T-helper 2 cell treated with Interferon-gamma antibody and Interleukin-4, amounts not matched to agents 5 μg/mL and 100 μg/mL, for 36 hours (primary cell): ENCODE results near the gene HAND1.

Experiments
- DNase-seq: peaks from one replicate; pipeline ENCODE4 v3.0.0; 2021; ENCODE audit warnings: low spot score
- H3K27ac Mint-ChIP-seq: one replicate; pipeline ENCODE4 v1.8.0; 2021; ENCODE audit warnings: mild to moderate bottlenecking, mixed read lengths
- H3K27me3 Mint-ChIP-seq: one replicate; pipeline ENCODE4 v1.8.0; 2021; ENCODE audit warnings: low read depth, mixed read lengths
- H3K36me3 Mint-ChIP-seq: one replicate; pipeline ENCODE4 v1.8.0; 2021; ENCODE audit warnings: low read depth, mixed read lengths
- H3K4me1 Mint-ChIP-seq: one replicate; pipeline ENCODE4 v1.8.0; 2021; ENCODE audit warnings: low read depth, mixed read lengths
- H3K4me3 Mint-ChIP-seq: one replicate; pipeline ENCODE4 v1.8.0; 2022; ENCODE audit warnings: mild to moderate bottlenecking, moderate library complexity, mixed read lengths
- H3K9me3 Mint-ChIP-seq: one replicate; pipeline ENCODE4 v1.8.0; 2021; ENCODE audit warnings: mixed read lengths

HAND1 gene

DNA sequence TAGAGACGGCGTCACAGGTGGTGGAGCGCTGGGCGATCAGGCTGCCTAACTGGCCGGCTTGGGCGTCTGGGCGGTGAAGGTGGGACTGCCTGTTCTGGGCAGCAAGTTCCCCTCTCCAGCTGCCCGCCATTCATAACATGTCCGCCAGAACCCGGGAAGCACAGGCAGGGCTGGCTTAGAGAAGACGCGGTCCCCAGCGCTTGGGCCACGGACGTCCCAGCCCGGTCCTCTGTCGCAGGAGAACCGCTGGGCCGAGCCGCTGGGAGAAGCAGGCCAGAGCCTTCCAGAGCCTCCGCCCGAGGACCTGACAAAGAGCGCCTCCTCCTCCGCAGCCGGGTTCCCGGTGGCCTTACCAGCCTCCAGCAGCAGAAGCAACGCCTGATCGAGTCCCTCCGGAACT lies 15.2 kb upstream of the HAND1 start:
- H3K27me3 Mint-ChIP-seq, result peaks cover 62% of the 10 kb centered on the region
- H3K36me3 Mint-ChIP-seq, result no peaks in the 10 kb centered on the region
- no peak overlapping the region for H3K27ac Mint-ChIP-seq
- no peaks in the 10 kb centered on the region for H3K4me1 Mint-ChIP-seq
- DNase-seq, result no peak
- no peak overlapping the region for H3K4me3 Mint-ChIP-seq
- H3K9me3 Mint-ChIP-seq, result no peaks in the 10 kb centered on the region

DNA sequence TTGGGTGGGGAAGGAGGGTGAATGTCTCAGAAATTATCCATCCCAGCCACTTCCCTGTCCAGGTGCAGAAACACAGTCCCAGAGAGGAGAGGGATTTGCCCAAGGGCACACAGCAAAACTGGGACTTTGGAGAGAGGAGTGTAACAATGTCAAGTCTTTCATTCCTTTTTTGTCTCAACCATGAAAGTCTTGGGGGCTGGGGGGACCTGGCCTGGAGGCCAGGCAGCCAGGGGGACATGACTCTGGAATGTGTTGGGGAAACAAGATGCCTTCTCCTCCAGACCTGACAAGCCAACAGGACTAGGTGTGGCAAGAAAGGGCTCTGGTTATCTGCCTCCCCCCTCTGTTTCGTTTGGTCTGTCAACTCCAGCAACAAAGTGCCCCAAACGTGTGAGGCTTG lies 13.9 kb upstream of the HAND1 start:
- no peak overlapping the region for H3K27ac Mint-ChIP-seq
- no peaks in the 10 kb centered on the region for H3K9me3 Mint-ChIP-seq
- H3K4me1 Mint-ChIP-seq, result no peaks in the 10 kb centered on the region
- H3K27me3 Mint-ChIP-seq, result peaks cover 67% of the 10 kb centered on the region
- no peak for DNase-seq
- no peaks in the 10 kb centered on the region for H3K36me3 Mint-ChIP-seq
- no peak overlapping the region for H3K4me3 Mint-ChIP-seq

DNA sequence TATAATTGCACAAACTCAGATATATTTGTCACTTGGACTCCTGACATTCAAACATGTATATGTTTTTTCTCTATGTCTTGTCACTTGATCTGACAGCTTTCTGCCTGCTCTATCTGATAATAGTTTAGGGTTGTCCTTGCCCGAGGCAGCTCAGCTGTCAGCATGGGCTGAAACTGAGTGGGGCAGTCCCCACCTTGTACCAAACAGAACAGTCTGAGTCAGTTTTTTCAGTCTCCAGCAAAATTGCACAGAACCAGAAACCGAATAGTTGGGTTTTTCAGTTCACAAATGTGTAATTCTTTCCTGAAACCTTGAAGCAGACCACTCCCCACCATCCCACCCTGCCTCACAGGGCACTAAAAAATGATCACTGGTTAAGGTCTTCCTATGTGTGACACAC lies 9.5 kb upstream of the HAND1 start:
- H3K27me3 Mint-ChIP-seq, result peaks cover 74% of the 10 kb centered on the region
- no peaks in the 10 kb centered on the region for H3K9me3 Mint-ChIP-seq
- no peaks in the 10 kb centered on the region for H3K36me3 Mint-ChIP-seq
- no peaks in the 10 kb centered on the region for H3K4me1 Mint-ChIP-seq
- no peak overlapping the region for H3K27ac Mint-ChIP-seq
- H3K4me3 Mint-ChIP-seq, result no peak overlapping the region
- peak; percentile 71 for DNase-seq

DNA sequence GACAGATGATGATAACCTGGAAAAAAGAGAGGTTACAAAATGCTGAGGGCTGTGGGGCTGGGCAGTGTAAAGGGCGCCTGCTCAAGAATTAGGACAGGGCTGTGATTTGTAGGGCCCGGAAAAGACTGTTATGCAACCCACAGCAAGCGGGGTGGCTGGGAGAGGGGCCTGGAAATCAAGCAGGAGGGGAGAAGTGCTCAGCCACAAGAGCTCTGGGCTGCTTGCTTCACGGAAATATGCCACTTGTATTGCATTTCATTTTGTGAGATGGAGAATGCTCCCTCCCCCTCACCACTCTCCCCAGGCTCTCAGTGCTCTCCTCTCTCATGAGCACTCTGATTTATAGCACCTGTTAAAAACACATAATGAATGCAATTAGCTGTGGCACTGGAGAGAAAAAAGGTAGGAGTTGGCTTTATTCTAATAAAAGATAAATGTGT lies 8.4 kb upstream of the HAND1 start:
- H3K27me3 Mint-ChIP-seq, result peaks cover 78% of the 10 kb centered on the region
- H3K4me3 Mint-ChIP-seq, result no peak overlapping the region
- no peaks in the 10 kb centered on the region for H3K9me3 Mint-ChIP-seq
- no peak for DNase-seq
- H3K4me1 Mint-ChIP-seq, result no peaks in the 10 kb centered on the region
- no peaks in the 10 kb centered on the region for H3K36me3 Mint-ChIP-seq
- H3K27ac Mint-ChIP-seq, result no peak overlapping the region

DNA sequence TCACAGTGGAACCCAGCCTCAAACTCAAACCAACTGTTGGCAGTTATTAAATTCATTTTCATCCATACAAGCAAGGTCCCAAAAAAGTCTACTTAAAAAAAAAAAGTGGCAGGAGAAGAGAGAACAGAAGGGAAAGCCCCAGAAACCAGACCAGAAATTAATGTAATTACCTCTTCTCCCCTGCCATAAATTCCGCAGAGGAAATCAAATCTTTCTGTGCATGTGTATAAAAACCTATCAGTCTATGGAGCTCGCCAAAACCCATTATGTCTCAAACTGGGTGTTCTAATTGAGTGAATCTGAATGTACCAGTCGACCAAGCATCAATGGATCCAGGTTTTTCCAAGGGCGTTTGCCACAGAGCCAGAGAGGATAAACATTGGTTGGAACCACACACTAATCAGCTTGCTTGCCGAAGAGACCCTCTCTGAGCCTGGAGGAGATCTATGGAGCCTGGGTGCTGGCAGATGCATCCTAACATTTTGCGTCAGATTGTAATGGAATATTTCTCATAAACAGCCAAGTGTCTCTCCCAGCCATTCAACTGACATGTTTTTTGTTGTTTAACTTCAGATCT lies 7.9 kb upstream of the HAND1 start:
- no peak overlapping the region for H3K4me3 Mint-ChIP-seq
- no peak overlapping the region for H3K27ac Mint-ChIP-seq
- H3K4me1 Mint-ChIP-seq, result no peaks in the 10 kb centered on the region

DNA sequence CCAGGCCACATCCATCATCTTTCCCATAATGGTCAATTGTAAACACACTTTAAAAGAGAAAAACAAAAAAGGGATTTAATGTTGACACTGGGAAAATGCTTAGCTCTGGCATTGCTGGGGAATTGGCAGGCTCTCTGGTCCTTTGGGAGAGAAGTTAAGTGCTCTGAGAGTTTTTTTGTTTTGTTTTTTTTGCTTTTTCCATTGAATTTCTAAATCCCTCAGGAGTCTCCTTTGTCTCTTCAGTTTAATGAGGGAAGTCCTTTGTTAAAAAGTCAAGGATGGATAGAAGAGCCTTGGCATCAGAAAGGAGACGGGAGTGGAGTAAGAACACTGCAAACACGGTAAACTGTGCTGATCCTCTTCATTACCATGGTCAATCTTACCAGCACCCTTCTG lies 7.1 kb upstream of the HAND1 start:
- Mint-ChIP-seq H3K27me3 (peaks cover 86% of the 10 kb centered on the region), H3K36me3 (no peaks in the 10 kb centered on the region), H3K4me3 (no peak overlapping the region), H3K27ac (no peak overlapping the region), H3K9me3 (no peaks in the 10 kb centered on the region), H3K4me1 (no peaks in the 10 kb centered on the region)
- no peak for DNase-seq

More for the DNA sequence above, 7.9 kb upstream of the HAND1 start:
- Mint-ChIP-seq H3K27me3 (peaks cover 83% of the 10 kb centered on the region), H3K36me3 (no peaks in the 10 kb centered on the region), H3K9me3 (no peaks in the 10 kb centered on the region)
- DNase-seq, result no peak

DNA sequence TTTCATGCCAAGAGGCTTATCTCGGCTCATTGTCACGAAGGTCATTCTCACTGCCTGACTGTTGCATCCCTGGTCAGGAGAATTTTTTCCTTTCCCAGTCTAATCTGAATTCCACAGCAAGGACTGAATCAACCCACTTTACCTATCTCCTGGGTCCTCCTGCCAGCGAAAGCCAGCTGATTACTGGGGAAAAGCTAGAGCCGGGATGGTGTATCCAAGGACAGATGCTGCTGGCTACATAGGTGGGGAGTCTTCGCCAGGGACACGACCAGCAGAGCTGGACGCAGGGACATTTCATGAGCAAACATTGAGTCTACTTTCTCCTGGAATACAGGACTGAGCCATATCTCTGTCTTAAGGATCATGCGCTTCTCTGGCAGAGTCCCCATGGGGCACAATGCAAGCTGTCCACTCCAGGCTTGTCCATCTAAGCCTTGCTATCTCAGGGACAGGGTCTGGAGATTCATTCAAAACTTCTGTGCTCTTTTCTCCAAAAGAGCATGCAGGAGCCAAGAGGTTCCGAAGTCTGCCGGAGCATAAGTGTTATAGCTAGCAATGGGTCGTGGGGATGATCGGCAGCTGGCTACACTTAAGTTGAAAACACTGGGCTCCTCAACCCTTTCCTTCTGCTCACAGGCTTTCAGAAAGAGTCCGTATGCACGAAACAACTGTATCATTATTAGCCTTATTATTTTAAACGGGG lies 6.5 kb upstream of the HAND1 start:
- Mint-ChIP-seq H3K9me3 (no peaks in the 10 kb centered on the region), H3K4me1 (no peaks in the 10 kb centered on the region), H3K4me3 (no peak overlapping the region), H3K27ac (no peak overlapping the region), H3K27me3 (peaks cover 86% of the 10 kb centered on the region), H3K36me3 (no peaks in the 10 kb centered on the region)
- no peak for DNase-seq

DNA sequence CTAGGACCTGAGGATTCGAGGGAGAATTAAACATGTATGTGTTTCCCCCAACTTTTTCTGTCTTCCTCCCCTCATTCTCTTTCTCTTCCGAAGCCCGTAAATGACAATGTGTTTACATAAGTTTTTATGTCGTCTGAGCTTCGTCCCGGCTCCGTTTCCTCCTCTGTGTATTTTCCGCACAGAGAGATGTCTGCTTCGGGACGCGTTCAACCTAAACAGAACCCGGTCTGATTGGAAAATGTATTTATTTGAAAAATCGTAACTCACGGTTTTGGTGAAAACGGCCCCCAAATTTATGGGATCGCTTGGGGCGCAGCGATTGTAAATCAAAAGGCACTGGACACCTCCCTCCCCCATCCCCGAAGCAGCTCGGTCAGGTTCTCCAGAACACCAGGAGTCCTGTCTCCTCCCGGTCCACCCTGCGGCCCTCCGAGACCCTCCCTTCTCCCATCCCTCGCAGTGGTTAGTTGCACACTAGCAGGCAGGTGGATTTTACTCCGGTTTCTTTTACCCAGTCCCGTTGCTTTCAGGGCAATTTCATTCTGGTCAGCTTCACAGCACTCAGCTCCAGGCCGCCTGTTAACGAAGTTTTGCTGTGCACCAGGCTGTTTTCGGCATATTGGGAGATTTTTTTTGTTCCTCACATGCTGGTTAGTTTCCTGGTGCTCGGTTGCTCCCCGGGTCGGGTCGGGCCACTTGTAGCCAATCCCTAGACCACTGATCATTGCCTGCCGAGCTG lies 5.8 kb upstream of the HAND1 start:
- Mint-ChIP-seq H3K27me3 (peaks cover 90% of the 10 kb centered on the region), H3K4me3 (no peak overlapping the region), H3K4me1 (peaks cover 2% of the 10 kb centered on the region), H3K36me3 (no peaks in the 10 kb centered on the region), H3K9me3 (no peaks in the 10 kb centered on the region), H3K27ac (no peak overlapping the region)
- no peak for DNase-seq

DNA sequence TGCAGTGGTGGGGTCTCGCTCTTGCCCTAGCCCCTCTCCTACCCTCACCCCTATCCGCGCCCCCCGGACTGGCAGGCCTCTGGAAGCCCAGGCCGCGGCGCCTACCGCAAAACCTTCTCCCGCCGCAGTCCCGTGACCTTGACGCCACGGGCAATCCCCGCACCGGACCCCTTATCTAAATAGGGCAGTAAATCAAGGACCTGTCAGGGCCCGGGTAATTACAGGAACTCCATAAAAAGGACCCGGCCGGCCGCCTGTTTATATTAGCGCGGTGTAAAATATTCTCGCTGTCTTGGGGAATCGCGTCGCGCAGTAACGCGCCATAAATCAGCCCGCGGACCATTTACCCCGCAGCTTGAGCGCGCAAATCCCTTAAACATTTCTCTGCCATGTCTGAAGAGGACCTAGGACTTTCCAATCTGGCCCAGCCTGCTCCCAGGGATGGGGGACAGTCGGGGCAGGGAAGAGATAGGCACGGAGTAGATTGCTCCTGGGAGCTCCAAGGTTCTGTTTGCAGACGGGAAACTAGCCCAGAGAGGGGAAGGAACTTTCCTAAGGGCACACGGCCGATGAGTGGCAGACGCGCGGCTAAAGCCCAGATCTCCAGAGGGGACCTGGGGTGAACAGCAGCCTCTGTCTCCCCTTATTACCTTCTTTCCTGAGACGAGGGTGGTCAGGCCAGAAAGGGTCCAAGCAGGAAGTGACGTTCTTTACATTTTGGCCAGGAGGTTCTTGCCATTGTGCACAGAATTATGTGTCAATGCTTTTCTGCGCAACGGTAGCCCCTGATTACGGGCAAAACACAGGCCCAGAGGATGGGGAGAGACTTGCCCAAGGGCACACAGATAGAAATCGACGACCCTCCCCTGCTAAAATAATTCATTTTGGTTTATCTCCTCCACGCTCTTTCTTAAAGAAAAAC lies 4.8 kb upstream of the HAND1 start:
- Mint-ChIP-seq H3K27ac (no peak overlapping the region), H3K27me3 (peaks cover 89% of the 10 kb centered on the region), H3K4me1 (peaks cover 2% of the 10 kb centered on the region), H3K9me3 (no peaks in the 10 kb centered on the region), H3K4me3 (no peak overlapping the region), H3K36me3 (no peaks in the 10 kb centered on the region)
- no peak for DNase-seq

DNA sequence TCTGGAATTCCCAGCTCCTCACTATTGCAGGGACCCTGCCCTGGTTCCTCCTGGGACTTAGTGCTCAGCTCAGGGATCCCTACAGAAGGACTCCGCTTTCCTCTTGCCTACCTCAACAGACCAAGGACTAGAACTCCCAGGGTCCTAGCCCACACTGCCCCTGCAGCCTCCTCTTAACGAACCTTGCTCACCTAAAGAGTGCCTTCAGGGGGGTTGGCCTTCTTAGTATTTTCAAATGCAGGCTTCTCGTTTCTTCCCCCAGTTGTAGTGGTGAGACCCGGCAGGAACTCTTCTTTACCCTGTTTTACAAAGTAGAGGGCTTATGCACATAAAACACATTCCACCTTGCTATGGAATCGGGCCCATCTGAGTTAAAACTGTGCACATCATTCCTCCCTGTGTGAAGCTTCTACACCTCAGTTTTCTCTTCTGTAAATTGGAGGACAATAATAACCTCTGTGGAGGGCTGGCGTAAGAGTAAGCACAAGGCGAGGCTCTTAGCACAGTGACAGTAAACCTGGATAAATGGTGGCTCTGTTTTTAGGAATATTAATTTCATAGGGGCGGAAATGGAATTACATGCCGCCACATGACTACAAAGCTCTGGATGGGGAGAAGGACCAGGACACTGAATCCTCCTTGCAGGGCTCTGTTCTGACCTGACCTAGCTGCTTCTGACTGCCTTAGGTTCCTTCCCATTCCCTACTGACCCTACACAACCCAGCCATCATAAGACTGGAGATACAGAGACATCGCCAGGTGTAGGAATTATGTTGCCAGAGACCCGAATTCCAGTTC lies 3.8 kb upstream of the HAND1 start:
- H3K36me3 Mint-ChIP-seq, result peaks cover 2% of the 10 kb centered on the region
- no peaks in the 10 kb centered on the region for H3K9me3 Mint-ChIP-seq
- no peak overlapping the region for H3K27ac Mint-ChIP-seq
- DNase-seq, result no peak
- peaks cover 5% of the 10 kb centered on the region for H3K4me1 Mint-ChIP-seq
- no peak overlapping the region for H3K4me3 Mint-ChIP-seq
- H3K27me3 Mint-ChIP-seq, result peaks cover 88% of the 10 kb centered on the region

DNA sequence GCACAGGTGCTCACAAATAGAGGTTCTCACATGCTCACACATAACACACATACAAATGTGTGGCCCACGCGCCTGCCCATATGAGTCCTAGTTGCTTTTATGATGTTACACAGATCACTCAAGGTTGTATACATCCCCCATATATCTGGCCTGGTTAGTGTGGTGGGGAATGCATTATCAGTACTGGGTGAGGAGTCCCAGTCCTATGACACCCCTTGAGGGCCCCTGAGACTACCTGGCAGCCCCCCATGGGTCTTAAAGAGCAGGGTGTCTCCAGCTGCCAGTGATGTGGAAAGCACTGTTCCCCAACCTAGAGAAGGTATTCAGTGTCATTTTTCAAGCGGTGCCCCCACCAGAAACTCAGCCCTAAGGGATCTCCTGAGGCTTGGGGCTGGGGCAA lies 2.8 kb upstream of the HAND1 start:
- DNase-seq, result no peak
- Mint-ChIP-seq H3K4me3 (no peak overlapping the region), H3K36me3 (peaks cover 4% of the 10 kb centered on the region), H3K27me3 (peaks cover 87% of the 10 kb centered on the region), H3K4me1 (peaks cover 5% of the 10 kb centered on the region), H3K9me3 (no peaks in the 10 kb centered on the region), H3K27ac (no peak overlapping the region)

DNA sequence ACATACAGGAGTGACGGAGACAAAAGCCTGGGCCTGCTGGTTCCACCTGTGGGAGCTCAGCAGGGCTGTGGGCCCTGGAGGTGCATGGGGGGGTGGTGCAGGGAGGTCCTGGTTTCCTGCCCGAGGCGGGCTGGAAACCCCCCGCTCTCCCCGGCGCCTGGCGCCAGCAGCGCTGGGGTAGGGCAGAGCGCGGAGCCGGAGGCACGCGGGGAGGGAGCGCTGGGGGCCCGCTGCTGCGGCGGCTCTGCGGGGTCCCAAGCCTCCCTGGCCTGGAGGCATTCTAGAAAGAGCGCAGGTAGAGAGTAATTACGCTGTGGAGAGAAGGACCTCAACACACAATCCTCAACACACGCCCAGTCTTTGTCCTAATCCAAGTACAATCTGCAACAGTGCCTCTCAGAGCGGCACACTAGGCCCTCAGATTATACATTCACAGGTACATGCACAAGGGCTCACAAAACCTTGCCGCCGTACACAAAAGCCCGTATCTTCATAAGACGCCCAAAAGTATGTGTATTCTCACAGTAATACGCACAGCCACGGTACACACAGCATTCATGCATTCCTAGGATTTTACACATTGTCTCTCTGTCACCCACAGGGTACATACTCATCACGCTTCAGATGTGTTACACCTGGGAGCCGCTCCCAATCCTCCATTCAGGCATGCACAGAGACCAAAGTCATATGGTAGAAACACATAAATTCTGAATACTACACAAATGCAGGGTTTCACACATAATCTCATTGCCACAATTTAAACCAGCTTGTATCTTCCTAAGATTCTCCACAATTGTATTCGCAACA lies 2.1 kb upstream of the HAND1 start:
- peaks cover 4% of the 10 kb centered on the region for H3K36me3 Mint-ChIP-seq
- H3K27me3 Mint-ChIP-seq, result peaks cover 87% of the 10 kb centered on the region
- DNase-seq, result no peak
- H3K27ac Mint-ChIP-seq, result no peak overlapping the region
- no peak overlapping the region for H3K4me3 Mint-ChIP-seq
- H3K9me3 Mint-ChIP-seq, result no peaks in the 10 kb centered on the region
- H3K4me1 Mint-ChIP-seq, result peaks cover 9% of the 10 kb centered on the region
